Medulla oblongata (tissue), 1 donor: ENCODE results near the gene LSM7.

ENCODE experiments used
- DNase-seq: peaks from one replicate; pipeline ENCODE4 v3.0.0-alpha.2; 2015; ENCODE audit errors: extremely low spot score

The LSM7 gene

GRCh38 chr19:2338055-2338615 is 9.7 kb upstream of the LSM7 start:
- no peak for DNase-seq

DNA sequence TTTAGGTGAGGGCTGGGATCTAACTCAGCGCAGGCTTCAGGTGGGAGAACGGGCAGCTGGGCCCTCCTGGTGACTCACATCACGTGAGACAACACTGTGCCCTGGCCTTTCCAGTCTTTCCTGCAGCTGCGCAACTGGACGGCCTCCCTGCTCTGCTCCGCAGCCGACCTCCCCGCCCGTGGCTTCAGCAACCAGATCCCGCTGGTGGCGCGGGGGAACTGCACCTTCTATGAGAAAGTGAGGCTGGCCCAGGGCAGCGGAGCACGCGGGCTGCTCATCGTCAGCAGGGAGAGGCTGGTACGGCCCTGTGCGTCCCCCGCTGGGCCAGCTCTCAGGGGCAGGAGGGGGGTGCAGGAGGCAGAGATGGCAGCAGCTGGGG is 8.9 kb upstream of the LSM7 start:
- peak; percentile 82 for DNase-seq

GRCh38 chr19:2336528-2337328 is 8.3 kb upstream of the LSM7 start:
- DNase-seq, result no peak

GRCh38 chr19:2335848-2336247 is 7.5 kb upstream of the LSM7 start:
- no peak for DNase-seq

DNA sequence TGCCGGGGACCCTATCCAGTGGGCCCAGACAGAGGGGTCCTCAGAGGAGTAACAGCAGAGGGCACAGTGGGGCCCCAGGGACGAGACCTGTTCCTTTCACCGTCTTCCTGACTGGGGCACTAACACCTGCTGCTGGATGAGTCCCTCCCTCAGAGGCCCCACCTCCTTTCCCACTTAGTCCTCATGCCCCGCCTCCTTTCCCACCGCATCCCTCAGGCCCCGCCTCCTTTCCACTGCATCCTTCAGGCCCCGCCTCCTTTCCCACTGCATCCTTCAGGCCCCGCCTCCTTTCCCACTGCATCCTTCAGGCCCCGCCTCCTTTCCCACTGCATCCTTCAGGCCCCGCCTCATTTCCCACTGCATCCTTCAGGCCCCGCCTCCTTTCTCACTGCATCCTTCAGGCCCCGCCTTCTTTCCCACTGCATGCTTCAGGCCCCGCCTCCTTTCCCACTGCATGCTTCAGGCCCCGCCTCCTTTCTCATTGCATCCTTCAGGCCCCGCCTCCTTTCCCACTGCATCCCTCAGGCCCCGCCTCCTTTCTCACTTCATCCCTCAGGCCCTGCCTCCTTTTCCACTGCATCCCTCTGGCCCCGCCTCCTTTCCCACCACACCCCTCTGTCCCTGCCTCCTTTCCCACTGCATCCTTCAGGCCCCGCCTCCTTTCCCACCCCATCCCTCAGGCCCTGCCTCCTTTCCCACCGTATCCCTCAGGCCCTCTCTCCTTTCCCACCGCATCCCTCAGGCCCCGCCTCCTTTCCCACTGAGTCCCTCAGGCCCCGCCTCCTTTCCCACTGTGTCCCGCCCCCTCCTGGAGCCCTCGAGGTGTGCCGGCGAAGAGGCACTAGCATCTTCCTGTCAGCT is 6.8 kb upstream of the LSM7 start:
- no peak for DNase-seq

DNA sequence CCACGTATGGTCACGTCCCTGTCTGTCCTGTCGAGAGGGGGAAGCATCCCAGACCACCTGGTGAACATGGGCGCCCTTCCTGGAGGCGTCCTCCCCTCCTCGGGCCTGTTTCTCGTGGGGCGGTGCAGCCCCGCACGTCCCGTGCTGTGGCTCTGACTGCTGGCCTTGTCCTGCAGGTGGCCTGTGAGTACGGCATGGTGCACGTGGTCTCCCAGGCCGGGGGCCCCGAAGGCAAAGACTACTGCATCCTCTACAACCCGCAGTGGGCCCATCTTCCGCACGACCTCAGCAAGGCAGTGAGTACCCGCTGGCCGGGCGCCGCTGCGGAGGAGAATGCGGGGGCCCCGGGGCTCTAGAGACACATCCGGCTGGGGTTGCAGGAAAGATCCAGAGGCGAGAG is 6.0 kb upstream of the LSM7 start:
- no peak for DNase-seq

GRCh38 chr19:2333807-2334211 is 5.4 kb upstream of the LSM7 start:
- DNase-seq, result no peak

DNA sequence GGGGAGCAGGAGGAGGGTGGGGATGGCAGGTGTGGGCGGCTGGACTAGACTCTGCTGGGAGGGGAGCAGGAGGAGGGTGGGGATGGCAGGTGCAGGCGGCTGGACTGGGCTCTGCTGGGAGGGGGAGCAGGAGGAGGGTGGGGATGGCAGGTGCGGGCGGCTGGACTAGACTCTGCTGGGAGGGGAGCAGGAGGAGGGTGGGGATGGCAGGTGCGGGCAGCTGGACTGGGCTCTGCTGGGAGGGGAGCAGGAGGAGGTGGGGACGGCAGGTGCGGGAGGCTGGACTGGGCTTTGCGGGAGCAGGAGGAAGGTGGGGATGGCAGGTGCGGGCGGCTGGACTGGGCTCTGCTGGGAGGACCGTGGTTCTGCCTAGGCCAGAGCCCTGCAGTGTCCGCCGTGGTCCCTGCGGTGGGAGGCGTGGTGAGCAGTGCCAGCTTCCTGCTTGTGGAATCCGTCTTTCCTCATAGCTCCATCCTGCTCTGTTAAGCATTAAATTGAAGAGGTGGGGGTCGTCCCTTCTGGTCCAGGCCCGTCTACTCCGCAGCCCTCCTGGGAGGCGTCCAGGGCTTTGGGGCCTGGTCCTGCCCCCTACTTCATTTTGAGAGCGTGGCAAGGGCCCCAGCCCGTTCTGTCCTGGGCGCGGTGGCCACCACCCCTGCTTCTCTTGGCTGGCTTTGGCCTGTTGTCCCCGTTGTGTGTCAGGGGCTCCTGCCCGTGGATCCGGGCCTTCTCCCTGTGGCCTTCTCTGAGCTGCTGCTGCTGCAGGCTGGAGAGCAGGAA is 4.8 kb upstream of the LSM7 start:
- DNase-seq, result no peak

DNA sequence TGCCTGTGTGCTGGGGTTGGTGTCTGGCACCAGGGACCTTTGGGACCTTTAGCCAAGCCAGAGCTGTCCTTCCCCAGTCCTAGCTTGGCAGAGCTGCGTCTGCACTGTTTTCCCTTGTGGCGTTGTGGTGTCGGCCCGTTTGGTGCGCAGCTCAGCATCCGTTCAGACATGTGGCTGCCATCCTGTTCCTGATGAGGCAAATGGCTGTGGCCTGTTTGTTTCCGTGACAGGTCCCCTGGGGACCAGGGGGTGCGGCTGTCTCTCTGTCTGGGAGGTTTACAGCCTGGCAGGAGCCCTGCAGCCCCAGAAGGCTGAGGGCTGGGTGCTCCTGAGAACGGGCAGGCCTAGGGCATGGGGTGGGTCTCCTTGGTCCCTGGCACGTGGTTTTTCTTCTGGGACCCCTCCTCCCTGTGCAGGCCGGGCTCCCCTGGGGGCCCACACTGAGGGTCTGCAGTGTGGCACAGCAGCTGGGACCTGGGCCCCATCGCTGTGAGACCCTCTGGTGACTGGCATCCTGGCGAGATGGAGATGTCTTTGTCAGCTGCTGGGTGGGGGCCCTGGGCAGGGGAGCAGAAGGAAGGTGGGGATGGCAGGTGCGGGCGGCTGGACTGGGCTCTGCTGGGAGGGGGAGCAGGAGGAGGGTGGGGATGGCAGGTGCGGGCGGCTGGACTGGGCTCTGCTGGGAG is 4.1 kb upstream of the LSM7 start:
- DNase-seq, result peak; percentile 40

DNA sequence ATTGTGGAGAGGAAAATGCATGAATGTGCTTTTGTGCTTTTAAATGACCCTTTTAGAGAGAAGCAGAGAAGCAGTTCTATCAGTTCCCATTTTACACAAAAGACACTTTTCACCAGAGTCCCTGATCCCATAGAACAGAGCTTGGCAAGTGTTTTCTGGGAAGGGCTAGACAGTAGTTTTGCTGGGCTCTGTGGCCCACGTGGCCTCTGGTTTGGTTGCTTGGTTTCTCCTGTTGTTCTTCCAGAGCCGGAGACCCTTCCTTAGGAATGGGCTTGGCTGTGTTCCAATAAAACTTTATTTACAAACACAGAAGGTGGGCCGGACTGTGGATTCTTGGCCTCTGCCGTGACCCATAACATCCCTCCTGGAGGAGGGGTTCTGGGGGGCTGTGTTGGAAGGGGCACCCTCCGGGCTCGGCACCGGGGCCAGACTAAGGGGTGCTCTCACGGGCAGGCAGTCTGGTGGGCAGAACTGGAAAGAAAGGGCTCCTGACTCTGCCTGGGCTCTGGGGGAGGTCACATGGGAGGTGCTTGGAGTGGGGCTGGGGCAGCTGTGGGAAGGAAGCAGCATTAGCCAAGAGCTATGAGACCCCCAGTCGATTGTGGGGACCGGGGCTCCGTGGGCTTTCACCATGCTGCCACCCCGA is 3.3 kb upstream of the LSM7 start:
- peak; percentile 88 for DNase-seq

GRCh38 chr19:2330632-2331284 is 2.4 kb upstream of the LSM7 start:
- no peak for DNase-seq

GRCh38 chr19:2330255-2330631 is 1.9 kb upstream of the LSM7 start:
- DNase-seq, result no peak

- no peak for DNase-seq
Observed at GRCh38 chr19:2329501-2329916, 1.1 kb upstream of the LSM7 start.

DNA sequence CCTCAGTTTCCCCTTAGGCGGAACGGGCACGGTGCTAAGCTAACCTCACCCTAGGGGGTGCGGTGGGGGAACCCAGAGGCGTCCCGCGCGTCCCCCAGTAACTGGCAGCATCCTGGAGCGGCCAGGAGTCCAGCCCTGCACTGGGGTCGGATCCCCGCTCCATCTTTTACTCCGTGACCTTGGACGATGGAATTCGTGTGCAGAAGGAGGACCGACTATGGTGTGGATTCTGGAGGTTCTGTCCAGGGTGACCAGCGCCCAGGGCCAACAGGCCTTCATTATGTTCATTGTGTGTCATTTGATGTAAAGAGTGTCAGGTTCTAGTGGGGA is 728 bp upstream of the LSM7 start:
- DNase-seq, result no peak

DNA sequence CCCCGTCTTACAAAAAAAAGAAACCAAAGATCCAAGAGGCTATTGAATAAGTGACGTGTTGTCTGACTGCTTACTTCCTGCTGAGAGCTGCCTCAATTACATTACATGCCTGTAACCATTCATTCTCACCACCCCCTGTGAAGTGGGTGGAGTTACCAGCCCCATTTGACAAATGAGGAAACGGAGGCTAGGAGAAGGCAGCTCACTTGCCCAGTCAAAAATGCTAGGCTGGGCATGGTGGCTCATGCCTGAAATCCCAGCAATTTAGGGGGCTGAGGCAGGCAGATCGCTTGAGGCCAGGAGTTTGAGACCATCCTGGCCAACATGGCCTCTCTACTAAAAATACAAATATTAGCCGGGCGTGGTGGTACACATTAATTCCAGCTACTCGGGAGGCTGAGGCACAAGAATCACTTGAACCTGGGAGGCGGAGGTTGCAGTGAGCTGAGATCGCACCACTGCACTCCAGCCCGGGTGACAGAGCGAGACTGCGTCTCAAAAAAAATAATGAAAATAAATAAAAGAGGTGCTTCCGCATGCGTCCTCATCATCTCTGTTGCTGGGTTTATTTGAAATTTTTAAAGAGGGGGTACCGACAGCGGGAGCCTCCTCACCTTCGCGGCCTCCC is 499 bp downstream of the LSM7 start:
- peak; percentile 66 for DNase-seq

- DNase-seq, result no peak
Observed at GRCh38 chr19:2326699-2327360, 1.6 kb downstream of the LSM7 start.

- no peak for DNase-seq
Observed at GRCh38 chr19:2325281-2326046, 2.9 kb downstream of the LSM7 start.

DNA sequence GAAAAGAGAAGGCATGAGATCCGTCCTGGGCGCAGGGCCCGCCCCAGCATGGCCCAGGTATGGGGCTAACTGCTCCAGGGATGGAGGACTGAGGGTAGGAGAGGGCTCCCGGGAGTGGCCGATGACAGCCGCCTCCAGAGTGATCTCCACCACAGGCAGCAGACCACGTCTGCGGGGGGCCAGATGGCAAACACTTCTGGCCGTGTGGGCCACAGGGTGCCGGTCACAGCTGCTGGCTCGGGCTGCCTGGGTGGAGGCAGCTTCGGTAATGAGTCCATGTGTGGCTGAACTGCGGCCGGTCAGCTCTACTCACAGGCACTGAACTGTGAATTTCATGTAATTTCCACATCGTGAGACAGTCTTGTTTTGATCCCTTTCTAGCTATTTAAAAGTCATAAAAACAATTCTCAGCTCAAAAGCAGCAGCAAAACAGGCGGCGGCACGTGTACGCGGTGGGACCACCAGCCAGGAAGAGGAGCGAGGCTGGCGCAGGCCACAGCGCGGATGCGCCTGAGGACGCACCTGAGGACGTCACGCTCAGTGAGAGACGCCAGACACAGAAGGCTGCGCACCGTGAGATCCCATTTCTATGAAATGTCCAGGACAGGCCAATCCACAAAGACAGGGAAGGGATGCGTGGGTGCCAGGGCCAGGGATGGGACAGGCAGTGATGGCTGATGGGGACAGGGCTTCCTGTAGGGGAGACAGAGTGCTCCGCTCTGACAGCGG is 4.0 kb downstream of the LSM7 start:
- no peak for DNase-seq
